Vagina (tissue), 2 donors: ENCODE results near the gene EVX2. TPM values are rescaled to one million over a fixed set of nuclear protein-coding genes. Genes with fewer than 3 reads are reported as not detected.

ENCODE experiments used
- DNase-seq, 2 donors: peaks; one replicate each; pipeline ENCODE4 v3.0.0-alpha.2; 2017; ENCODE audit errors: extremely low spot score in 2 of 2
- H3K27ac ChIP-seq: fragments of 200-600 bp; sonication (generic); one replicate; pipeline ENCODE4 v1.5.1; 2019
- H3K27me3 ChIP-seq: fragments of 200-600 bp; sonication (generic); one replicate; pipeline ENCODE4 v1.5.1; 2019
- H3K36me3 ChIP-seq, 2 donors: fragments of 200-600 bp; sonication (generic); one replicate each; pipeline ENCODE4 v1.5.1; 2017 to 2019
- H3K4me1 ChIP-seq: fragments of 200-600 bp; sonication (generic); one replicate; pipeline ENCODE4 v1.5.1; 2019
- H3K4me3 ChIP-seq, 2 donors: fragments of 200-600 bp; sonication (generic); 1 replicate in 1 of 2; 2 replicates in 1 of 2; pipeline ENCODE4 v1.5.1; 2016 to 2019
- H3K9me3 ChIP-seq: fragments of 200-600 bp; sonication (generic); one replicate; pipeline ENCODE4 v1.5.1; 2019
- POLR2A ChIP-seq, 2 donors: fragments of 450-650 bp; IDR thresholded peaks; one replicate each; pipeline ENCODE4 v1.6.1; 2017; ENCODE audit warnings: antibody characterized with exemption in 2 of 2, mild to moderate bottlenecking in 2 of 2, moderate library complexity in 2 of 2
- POLR2AphosphoS5 ChIP-seq, 2 donors: sonication (generic); formaldehyde crosslinking; IDR thresholded peaks; one replicate each; pipeline ENCODE4 v1.9.0; 2017; ENCODE audit warnings: antibody characterized with exemption in 2 of 2, mild to moderate bottlenecking in 2 of 2, low read depth in 1 of 2; ENCODE audit not compliant: insufficient read depth in 1 of 2
- intact Hi-C: fragments of 100-400 bp; cut with DNase I; formaldehyde crosslinking; loops from one replicate; pipeline ENCODE4 v1.15.1; 2023
- total RNA-seq: library from RNA; depleted of rRNA; stranded (reverse); fragments of >200 nt; gene quantifications from one replicate; pipeline ENCODE4 v1.2.3, GENCODE V29; 2016
- TF ChIP-seq, protein P1 (sequence below), 3 experiments: fragments of 450-650 bp in 2 of 3; fragments of 200-600 bp in 1 of 3; sonication (generic) in 1 of 3; IDR thresholded peaks; one replicate each; pipeline ENCODE4 v1.5.1; 2017 to 2019; ENCODE audit warnings: antibody characterized with exemption in 3 of 3, mild to moderate bottlenecking in 2 of 3, moderate library complexity in 2 of 3

EVX2 gene
- total RNA-seq, 1 donor from 2014 or later: 0.98 TPM

DNA sequence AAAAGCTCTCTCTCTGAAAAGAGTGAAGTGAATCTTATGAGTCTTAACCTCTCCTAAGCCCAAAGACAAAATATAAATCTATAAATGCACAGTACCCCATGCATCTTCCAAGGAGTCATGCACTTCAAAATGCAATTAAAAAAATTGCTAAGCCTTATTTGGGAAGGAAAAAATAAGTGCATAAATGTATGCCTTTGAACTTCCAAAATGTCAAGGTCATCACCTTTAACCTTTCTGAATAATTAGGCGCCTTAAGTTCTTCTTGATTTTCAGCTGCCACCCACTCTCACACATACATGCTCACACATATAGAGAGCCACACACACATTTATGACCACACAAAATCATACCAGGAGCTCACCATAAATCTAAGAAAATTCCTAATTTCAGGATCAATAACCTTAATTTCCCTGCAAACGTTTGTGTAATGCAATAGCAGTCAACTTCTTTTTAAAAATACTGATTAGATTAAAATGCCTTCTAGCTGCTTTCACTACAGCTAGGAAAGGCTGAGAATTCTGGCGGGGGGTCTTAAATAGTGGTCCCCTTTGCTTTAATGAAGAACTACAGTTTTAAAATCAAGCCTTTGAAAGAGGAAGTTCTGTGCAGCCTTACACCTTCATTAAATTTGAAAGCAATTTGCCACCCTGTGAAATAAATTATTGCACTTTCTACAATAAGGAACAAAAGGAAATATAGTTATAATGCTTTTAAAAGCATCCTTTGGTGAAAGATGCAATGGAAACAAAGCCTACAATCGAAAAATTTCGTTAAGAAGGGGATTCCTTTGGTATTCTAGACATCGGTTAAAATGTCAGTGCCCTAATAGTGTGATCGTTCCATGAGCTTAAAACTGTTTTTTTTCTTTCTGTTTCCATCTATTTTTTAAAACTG lies 26.9 kb upstream of the EVX2 start:
- intact Hi-C loops: no loop called here
- no peak overlapping the region for H3K27ac ChIP-seq

DNA sequence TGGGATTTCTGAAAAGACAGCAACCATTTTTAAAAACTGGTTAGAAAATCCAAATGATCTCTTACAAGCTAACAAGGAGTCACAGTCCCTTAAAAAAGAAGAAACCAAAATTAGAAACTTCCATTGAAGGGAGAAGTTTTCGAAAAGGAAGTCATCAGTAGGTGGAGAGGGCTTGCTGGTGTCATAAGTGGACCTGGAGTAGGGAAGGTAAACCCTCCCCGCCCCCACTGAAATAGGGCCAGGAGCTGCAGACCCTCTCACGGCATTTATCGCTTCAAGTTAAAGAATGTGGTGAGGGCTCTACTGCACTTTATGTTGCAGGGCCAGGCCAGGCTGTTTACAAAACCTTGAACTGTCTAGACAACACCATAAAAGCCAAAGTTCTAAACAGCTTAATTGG lies 26.2 kb upstream of the EVX2 start:
- Histone ChIP-seq H3K4me3 (no peak overlapping the region), H3K4me1 (peaks cover 51% of the 10 kb centered on the region), H3K27me3 (no peaks in the 10 kb centered on the region), H3K27ac (no peak overlapping the region), H3K9me3 (no peaks in the 10 kb centered on the region), H3K36me3 (no peaks in the 10 kb centered on the region)
- DNase-seq: no peak
- TF ChIP-seq, protein P1, sequence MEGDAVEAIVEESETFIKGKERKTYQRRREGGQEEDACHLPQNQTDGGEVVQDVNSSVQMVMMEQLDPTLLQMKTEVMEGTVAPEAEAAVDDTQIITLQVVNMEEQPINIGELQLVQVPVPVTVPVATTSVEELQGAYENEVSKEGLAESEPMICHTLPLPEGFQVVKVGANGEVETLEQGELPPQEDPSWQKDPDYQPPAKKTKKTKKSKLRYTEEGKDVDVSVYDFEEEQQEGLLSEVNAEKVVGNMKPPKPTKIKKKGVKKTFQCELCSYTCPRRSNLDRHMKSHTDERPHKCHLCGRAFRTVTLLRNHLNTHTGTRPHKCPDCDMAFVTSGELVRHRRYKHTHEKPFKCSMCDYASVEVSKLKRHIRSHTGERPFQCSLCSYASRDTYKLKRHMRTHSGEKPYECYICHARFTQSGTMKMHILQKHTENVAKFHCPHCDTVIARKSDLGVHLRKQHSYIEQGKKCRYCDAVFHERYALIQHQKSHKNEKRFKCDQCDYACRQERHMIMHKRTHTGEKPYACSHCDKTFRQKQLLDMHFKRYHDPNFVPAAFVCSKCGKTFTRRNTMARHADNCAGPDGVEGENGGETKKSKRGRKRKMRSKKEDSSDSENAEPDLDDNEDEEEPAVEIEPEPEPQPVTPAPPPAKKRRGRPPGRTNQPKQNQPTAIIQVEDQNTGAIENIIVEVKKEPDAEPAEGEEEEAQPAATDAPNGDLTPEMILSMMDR (IDR thresholded peaks at IDR 0.05): no peak
- TF ChIP-seq POLR2AphosphoS5 (IDR thresholded peaks at IDR 0.05; ENCODE audit: insufficient read depth in 1 of 2, low read depth in 1 of 2) (no peak), POLR2A (IDR thresholded peaks at IDR 0.05) (no peak)
- intact Hi-C loops: no loop called here

More for the DNA sequence above, 26.9 kb upstream of the EVX2 start:
- peak overlapping the region in 1 of 2 donors; percentile 3 for H3K4me3 ChIP-seq
- H3K9me3 ChIP-seq: no peaks in the 10 kb centered on the region
- no peaks in the 10 kb centered on the region for H3K36me3 ChIP-seq
- no peak for DNase-seq
- H3K4me1 ChIP-seq: peaks cover 52% of the 10 kb centered on the region
- H3K27me3 ChIP-seq: no peaks in the 10 kb centered on the region
- TF ChIP-seq POLR2A (IDR thresholded peaks at IDR 0.05) (no peak), POLR2AphosphoS5 (IDR thresholded peaks at IDR 0.05; ENCODE audit: insufficient read depth in 1 of 2, low read depth in 1 of 2) (no peak)
- TF ChIP-seq, protein P1 (IDR thresholded peaks at IDR 0.05): no peak

DNA sequence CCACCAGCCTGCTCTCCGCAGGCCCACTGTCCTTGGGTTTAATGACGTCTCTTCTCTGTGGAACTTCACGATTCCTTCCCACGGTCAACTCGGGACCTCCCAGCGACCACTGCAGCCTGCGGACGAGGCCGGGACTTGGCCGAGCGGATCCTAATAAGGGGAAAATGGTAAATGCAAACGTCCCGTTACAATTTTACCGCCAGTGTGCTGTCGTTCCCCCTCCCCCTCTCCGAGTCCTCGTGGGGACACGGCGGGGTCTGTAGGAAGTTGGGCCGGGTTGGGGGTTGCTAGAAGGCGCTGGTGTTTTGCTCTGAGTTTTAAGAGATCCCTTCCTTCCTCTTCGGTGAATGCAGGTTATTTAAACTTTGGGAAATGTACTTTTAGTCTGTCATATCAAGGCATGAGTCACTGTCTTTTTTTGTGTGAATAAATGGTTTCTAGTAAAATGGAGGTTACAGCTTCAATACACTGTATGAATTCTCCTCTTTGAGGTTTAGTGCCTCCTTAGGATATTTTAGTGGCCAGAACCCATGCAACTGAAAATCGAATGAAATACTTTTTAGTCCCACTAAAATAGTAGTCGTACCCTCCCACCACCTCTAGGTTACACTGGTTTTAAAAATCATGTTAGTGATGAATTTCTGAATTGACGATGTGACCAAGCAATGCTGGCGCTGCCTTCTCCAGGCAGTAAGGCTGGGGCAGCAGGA lies 25.6 kb upstream of the EVX2 start:
- H3K9me3 ChIP-seq: no peaks in the 10 kb centered on the region
- intact Hi-C loops: no loop called here
- H3K27me3 ChIP-seq: no peaks in the 10 kb centered on the region
- H3K27ac ChIP-seq: no peak overlapping the region
- H3K4me3 ChIP-seq: peak overlapping the region; percentile 54 to 59
- DNase-seq: no peak
- H3K36me3 ChIP-seq: no peaks in the 10 kb centered on the region
- peaks cover 57% of the 10 kb centered on the region for H3K4me1 ChIP-seq
- TF ChIP-seq, protein P1 (IDR thresholded peaks at IDR 0.05): no peak
- TF ChIP-seq POLR2A (IDR thresholded peaks at IDR 0.05): no peak

DNA sequence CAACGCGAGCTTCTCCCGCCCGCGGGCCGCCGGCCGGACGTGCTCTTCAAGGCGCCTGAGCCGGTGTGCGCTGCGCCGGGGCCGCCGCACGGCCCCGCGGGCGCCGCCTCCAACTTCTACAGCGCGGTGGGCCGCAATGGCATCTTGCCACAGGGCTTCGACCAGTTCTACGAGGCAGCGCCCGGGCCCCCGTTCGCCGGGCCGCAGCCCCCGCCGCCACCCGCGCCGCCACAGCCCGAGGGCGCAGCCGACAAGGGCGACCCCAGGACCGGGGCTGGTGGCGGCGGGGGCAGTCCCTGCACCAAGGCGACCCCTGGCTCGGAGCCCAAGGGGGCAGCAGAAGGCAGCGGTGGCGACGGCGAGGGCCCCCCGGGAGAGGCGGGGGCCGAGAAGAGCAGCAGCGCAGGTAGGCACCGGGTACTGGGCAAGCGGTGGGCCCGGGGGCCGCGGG lies 24.0 kb upstream of the EVX2 start:
- Histone ChIP-seq H3K4me1 (peaks cover 73% of the 10 kb centered on the region), H3K9me3 (no peaks in the 10 kb centered on the region), H3K27me3 (no peaks in the 10 kb centered on the region), H3K27ac (peak overlapping the region; percentile 69), H3K36me3 (no peaks in the 10 kb centered on the region), H3K4me3 (peak overlapping the region; percentile 54 to 59)
- no peak for TF ChIP-seq POLR2A (IDR thresholded peaks at IDR 0.05)
- no peak for TF ChIP-seq POLR2AphosphoS5 (IDR thresholded peaks at IDR 0.05; ENCODE audit: insufficient read depth in 1 of 2, low read depth in 1 of 2)
- no peak for DNase-seq
- intact Hi-C loops: loop anchor here (1.0 kb wide), 1 partner anchor 23 kb away; no protein-coding TSS in a partner anchor

DNA sequence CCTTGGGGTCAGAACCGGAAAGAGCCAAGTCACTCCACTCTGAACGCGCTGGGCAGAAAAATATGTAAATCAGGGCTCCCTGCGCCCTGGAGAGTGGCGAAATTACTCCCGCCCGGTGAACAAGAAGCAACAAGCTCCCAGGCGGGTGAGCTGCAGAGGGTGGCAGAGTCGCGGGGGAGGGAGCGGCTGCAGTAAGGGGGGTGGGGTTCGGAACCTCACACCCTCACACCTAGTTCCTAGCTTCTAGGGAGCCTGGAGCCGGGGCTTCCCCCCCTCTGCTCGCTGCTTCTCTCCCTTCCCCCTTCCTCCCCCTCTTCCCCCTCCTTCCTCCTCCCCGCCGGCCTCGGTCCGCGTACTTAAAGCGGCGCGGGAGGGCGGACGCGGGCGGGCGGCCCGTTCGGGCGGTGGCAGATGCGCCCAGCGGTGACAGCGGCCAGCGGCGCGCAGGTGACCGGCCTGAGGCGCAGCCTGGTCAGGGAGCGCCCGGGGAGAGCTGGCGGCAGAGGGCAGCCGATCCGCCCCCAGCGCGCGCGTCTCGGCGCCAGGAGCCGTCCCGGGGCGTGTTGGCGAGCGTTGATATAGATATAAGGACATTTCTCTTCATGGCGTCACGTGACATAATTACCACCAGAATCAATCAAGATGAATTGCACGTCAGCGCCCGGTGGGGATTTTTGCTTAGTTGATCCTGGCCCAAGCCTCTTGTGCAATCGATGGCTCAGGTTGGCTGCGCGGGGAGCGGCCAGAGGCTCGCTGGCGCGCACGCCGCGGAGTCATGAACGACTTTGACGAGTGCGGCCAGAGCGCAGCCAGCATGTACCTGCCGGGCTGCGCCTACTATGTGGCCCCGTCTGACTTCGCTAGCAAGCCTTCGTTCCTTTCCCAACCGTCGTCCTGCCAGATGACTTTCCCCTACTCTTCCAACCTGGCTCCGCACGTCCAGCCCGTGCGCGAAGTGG lies 23.1 kb upstream of the EVX2 start, which contains the start of gene HOXD11:
Gene HOXD11, plus strand, starts transcription at position 700 of the 959 bp plus-strand sequence. Its CDS starts 76 bp downstream, at position 776.
- Histone ChIP-seq H3K4me3 (peak within 1 kb of the TSS; percentile 54 to 59), H3K4me1 (peaks cover 71% of the 10 kb centered on the region), H3K27ac (peak within 1 kb of the TSS; percentile 82), H3K9me3 (no peaks in the 10 kb centered on the region), H3K36me3 (no peaks in the 10 kb centered on the region), H3K27me3 (no peaks in the 10 kb centered on the region)
- no peak for DNase-seq
- intact Hi-C loops: loop anchor here (1.0 kb wide), 1 partner anchor 23 kb away; no protein-coding TSS in a partner anchor
- TF ChIP-seq, protein P1 (IDR thresholded peaks at IDR 0.05): no peak
- TF ChIP-seq POLR2AphosphoS5 (IDR thresholded peaks at IDR 0.05; ENCODE audit: insufficient read depth in 1 of 2, low read depth in 1 of 2): peak in 1 of 2 donors; percentile 63
- TF ChIP-seq POLR2A (IDR thresholded peaks at IDR 0.05): no peak
